Kidney epithelial cell (primary cell): ENCODE data around the gene JAKMIP2. TPM values are rescaled to one million over a fixed set of nuclear protein-coding genes. Genes with fewer than 3 reads are reported as not detected.

Source experiments
- DNase-seq: peaks from one replicate; pipeline ENCODE4 v3.0.0-alpha.2; 2010; ENCODE audit warnings: low read depth
- H3K27me3 ChIP-seq: 2 replicates; pipeline ENCODE4 v1.6.0; 2011; ENCODE audit warnings: low read length; ENCODE audit not compliant: control insufficient read depth, insufficient read depth
- H3K36me3 ChIP-seq: 2 replicates; pipeline ENCODE4 v1.5.1; 2011; ENCODE audit warnings: low read length; ENCODE audit not compliant: control insufficient read depth, insufficient read depth
- H3K4me3 ChIP-seq: 2 replicates; pipeline ENCODE4 v1.5.1; 2011; ENCODE audit warnings: low read depth, mild to moderate bottlenecking, control low read depth, low read length
- total RNA-seq: library from RNA; depleted of rRNA; stranded (reverse); fragments of >200 nt; gene quantifications from 2 replicates; pipeline ENCODE4 v1.2.3, GENCODE V29; 2015
- TF ChIP-seq, protein P1 (sequence below): IDR thresholded peaks from 2 replicates; pipeline ENCODE4 v1.5.1; 2011; ENCODE audit warnings: mild to moderate bottlenecking, moderate library complexity, low read length, control low read depth, inconsistent platforms; ENCODE audit not compliant: insufficient read depth, poor library complexity, severe bottlenecking

Gene JAKMIP2
- total RNA-seq, 1 donor from 2014 or later = 0.42 TPM

- no peaks in the 10 kb centered on the region for H3K36me3 ChIP-seq
- no peak overlapping the region for H3K4me3 ChIP-seq
- no peaks in the 10 kb centered on the region for H3K27me3 ChIP-seq
- no peak for DNase-seq
- TF ChIP-seq, protein P1, sequence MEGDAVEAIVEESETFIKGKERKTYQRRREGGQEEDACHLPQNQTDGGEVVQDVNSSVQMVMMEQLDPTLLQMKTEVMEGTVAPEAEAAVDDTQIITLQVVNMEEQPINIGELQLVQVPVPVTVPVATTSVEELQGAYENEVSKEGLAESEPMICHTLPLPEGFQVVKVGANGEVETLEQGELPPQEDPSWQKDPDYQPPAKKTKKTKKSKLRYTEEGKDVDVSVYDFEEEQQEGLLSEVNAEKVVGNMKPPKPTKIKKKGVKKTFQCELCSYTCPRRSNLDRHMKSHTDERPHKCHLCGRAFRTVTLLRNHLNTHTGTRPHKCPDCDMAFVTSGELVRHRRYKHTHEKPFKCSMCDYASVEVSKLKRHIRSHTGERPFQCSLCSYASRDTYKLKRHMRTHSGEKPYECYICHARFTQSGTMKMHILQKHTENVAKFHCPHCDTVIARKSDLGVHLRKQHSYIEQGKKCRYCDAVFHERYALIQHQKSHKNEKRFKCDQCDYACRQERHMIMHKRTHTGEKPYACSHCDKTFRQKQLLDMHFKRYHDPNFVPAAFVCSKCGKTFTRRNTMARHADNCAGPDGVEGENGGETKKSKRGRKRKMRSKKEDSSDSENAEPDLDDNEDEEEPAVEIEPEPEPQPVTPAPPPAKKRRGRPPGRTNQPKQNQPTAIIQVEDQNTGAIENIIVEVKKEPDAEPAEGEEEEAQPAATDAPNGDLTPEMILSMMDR = no peak
Measured at GRCh38 chr5:147575598-147575997, 206.9 kb downstream of the JAKMIP2 start.

DNA sequence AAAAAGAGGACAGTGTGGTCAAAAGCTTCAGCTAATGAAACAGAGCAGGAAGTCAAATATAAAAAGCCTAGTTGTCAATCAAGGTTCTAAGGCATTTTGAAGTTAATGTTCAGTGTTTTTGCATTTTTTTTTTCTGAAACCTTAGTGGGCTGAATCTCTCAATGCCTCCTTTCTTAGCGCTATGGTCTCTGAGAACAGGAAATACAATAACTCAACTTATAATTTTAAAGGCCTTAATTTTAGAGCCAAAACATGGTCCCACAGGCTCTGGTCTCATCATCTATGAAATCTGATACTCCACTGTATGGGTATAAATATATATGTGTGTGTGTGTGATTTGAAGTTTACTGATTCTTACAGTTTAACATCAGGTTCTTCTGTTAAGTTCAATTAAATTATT lies 209.3 kb downstream of the JAKMIP2 start:
- no peak overlapping the region for H3K4me3 ChIP-seq
- no peak for DNase-seq
- TF ChIP-seq, protein P1 = no peak

GRCh38 chr5:147568710-147569406 lies 213.7 kb downstream of the JAKMIP2 start:
- no peak for DNase-seq
- H3K27me3 ChIP-seq = no peaks in the 10 kb centered on the region
- TF ChIP-seq, protein P1 = no peak
- no peaks in the 10 kb centered on the region for H3K36me3 ChIP-seq
- H3K4me3 ChIP-seq = no peak overlapping the region

More for the DNA sequence above, 209.3 kb downstream of the JAKMIP2 start:
- no peaks in the 10 kb centered on the region for H3K36me3 ChIP-seq
- no peaks in the 10 kb centered on the region for H3K27me3 ChIP-seq

GRCh38 chr5:147567917-147568598 lies 214.5 kb downstream of the JAKMIP2 start:
- TF ChIP-seq, protein P1 = no peak
- no peaks in the 10 kb centered on the region for H3K36me3 ChIP-seq
- peak; percentile 70 for DNase-seq
- no peak overlapping the region for H3K4me3 ChIP-seq
- no peaks in the 10 kb centered on the region for H3K27me3 ChIP-seq

DNA sequence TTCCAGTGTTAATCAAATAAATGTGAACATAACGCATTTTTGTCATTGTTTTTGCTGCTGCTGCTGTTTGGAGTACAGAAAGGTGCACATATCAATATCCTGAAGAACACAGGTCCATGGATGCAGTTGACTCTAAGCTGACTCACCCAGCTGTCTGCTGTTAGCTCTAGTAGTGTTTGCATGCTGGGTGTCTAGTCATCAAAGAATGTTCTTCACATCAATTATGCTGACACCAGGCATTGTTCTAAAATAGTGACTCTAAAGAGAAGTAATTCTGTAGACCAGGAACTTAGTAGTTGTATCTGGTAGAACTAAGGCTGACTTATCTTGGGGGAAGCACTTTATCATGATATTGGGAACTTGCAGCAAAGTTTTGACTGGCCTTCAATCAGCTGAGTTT lies 217.0 kb downstream of the JAKMIP2 start:
- Histone ChIP-seq H3K4me3 (no peak overlapping the region), H3K36me3 (no peaks in the 10 kb centered on the region), H3K27me3 (no peaks in the 10 kb centered on the region)
- peak; percentile 74 for DNase-seq
- TF ChIP-seq, protein P1 = no peak
